Naive thymus-derived CD4-positive, alpha-beta T cell (primary cell): Measurements from ENCODE around the gene GJB2. TPM values are rescaled to one million over a fixed set of nuclear protein-coding genes. Genes with fewer than 3 reads are reported as not detected.

ENCODE experiments used
- ATAC-seq: fragments of 150-1000 bp; cut with Tn5 transposase; 2 replicates; pipeline ENCODE4 v1.10.0; 2021; ENCODE audit warnings: mild to moderate bottlenecking, moderate library complexity
- CTCF ChIA-PET: fragments of 350-600 bp; sonication (Branson Sonifier 250); formaldehyde crosslinking; loops from one replicate; lab custom pipeline; 2021; ENCODE audit warnings: antibody characterized with exemption; lab: Charles Lee
- POLR2A ChIA-PET: fragments of 350-600 bp; sonication (Branson Sonifier 250); formaldehyde crosslinking; loops from one replicate; lab custom pipeline; 2021; ENCODE audit warnings: antibody characterized with exemption, inconsistent platforms; lab: Charles Lee
- DNase-seq, 9 donors: peaks; one replicate each; pipeline versions ENCODE4 v3.0.0 to v3.0.0-alpha.2; 2020 to 2022; ENCODE audit warnings: mixed read lengths in 1 of 9
- H3K27ac ChIP-seq: one replicate; pipeline ENCODE4 v1.7.0; 2013; ENCODE audit warnings: mild to moderate bottlenecking, low read depth, low read length, moderate library complexity
- H3K27me3 ChIP-seq, 2 donors: one replicate each; pipeline ENCODE4 v1.7.0; 2013; ENCODE audit warnings: low read length in 2 of 2, mild to moderate bottlenecking in 2 of 2, moderate library complexity in 2 of 2; ENCODE audit not compliant: control insufficient read depth in 2 of 2, insufficient read depth in 2 of 2
- H3K36me3 ChIP-seq, 3 experiments: 1 replicate in 2 of 3; 2 replicates in 1 of 3; pipeline ENCODE4 v1.7.0; 2013; ENCODE audit warnings: low read length in 3 of 3, mild to moderate bottlenecking in 3 of 3, moderate library complexity in 1 of 3; ENCODE audit not compliant: insufficient read depth in 3 of 3, control insufficient read depth in 2 of 3
- H3K4me1 ChIP-seq, 2 donors: one replicate each; pipeline ENCODE4 v1.7.0; 2013; ENCODE audit warnings: low read length in 2 of 2, mild to moderate bottlenecking in 2 of 2, moderate library complexity in 1 of 2; ENCODE audit not compliant: control insufficient read depth in 2 of 2, insufficient read depth in 2 of 2
- H3K4me3 ChIP-seq: 2 replicates; pipeline ENCODE4 v1.7.0; 2013; ENCODE audit warnings: mild to moderate bottlenecking, low read length
- H3K9me3 ChIP-seq, 3 experiments: 1 replicate in 2 of 3; 2 replicates in 1 of 3; pipeline ENCODE4 v1.7.0; 2013; ENCODE audit warnings: low read length in 3 of 3; ENCODE audit not compliant: control insufficient read depth in 2 of 3
- H3K27ac Mint-ChIP-seq, 9 donors: one replicate each; pipeline ENCODE4 v1.8.0; 2020 to 2022; ENCODE audit warnings: mixed read lengths in 9 of 9, mild to moderate bottlenecking in 8 of 9, moderate library complexity in 5 of 9, inconsistent platforms in 2 of 9
- H3K27me3 Mint-ChIP-seq, 5 donors: one replicate each; pipeline ENCODE4 v1.8.0; 2021 to 2022; ENCODE audit warnings: mixed read lengths in 5 of 5, mild to moderate bottlenecking in 1 of 5
- H3K36me3 Mint-ChIP-seq, 5 donors: one replicate each; pipeline ENCODE4 v1.8.0; 2020 to 2022; ENCODE audit warnings: mixed read lengths in 5 of 5, mild to moderate bottlenecking in 3 of 5, inconsistent platforms in 1 of 5
- H3K4me1 Mint-ChIP-seq, 7 donors: one replicate each; pipeline ENCODE4 v1.8.0; 2020 to 2022; ENCODE audit warnings: mixed read lengths in 7 of 7, mild to moderate bottlenecking in 3 of 7, inconsistent platforms in 1 of 7
- H3K4me3 Mint-ChIP-seq, 10 donors: one replicate each; pipeline ENCODE4 v1.8.0; 2020 to 2022; ENCODE audit warnings: mild to moderate bottlenecking in 10 of 10, mixed read lengths in 10 of 10, moderate library complexity in 6 of 10, inconsistent platforms in 2 of 10
- H3K9me3 Mint-ChIP-seq, 11 donors: one replicate each; pipeline ENCODE4 v1.8.0; 2020 to 2022; ENCODE audit warnings: mixed read lengths in 11 of 11, mild to moderate bottlenecking in 4 of 11, inconsistent platforms in 1 of 11, moderate library complexity in 1 of 11
- intact Hi-C, 2 donors: fragments of 100-400 bp; cut with micrococcal nuclease; formaldehyde crosslinking; loops; one replicate each; pipeline ENCODE4 v1.15.1; 2023
- polyA plus RNA-seq, 2 donors: library from polyadenylated mRNA; unstranded; fragments of 300-500 nt; fragmentation: Illumina TruSeq; gene quantifications; one replicate each; pipeline ENCODE4 v1.2.3, GENCODE V29; 2021
- total RNA-seq, 6 experiments: library from RNA in 5 of 6; stranded (reverse) in 5 of 6; gene quantifications; 1 replicate in 5 of 6; 2 replicates in 1 of 6; pipeline ENCODE4 v1.2.3 and lab custom pipeline; 2021 to 2026

Gene GJB2
- total and polyA plus RNA-seq, 7 experiments from 2014 or later = 0.13 to 3.6 (median 0.22) TPM; not detected in 4

- no peaks in the 10 kb centered on the region for H3K36me3 ChIP-seq
- no peak overlapping the region for H3K27ac Mint-ChIP-seq
- ChIA-PET CTCF (interaction anchor here (0.6 to 1.7 kb wide), 2 partner anchors 8 to 234 kb away, joined by 3 to 5 read pairs; no protein-coding TSS in a partner anchor), POLR2A (no interaction called here)
- no peak for DNase-seq
- intact Hi-C loops = loop anchor here (2.0 to 10.0 kb wide), 9 partner anchors 33 to 1497 kb away; partner anchors contain the start of gene PSPC1 (in 1 of the 2)
- H3K27ac ChIP-seq = no peak overlapping the region
- peaks cover 0 to 4% (median 0%) of the 10 kb centered on the region in 11 donors for H3K9me3 Mint-ChIP-seq
- no peaks in the 10 kb centered on the region for H3K36me3 Mint-ChIP-seq
- H3K4me1 ChIP-seq = peaks cover 5 to 6% of the 10 kb centered on the region in 2 donors
- ATAC-seq = no peak
- peaks cover 0 to 29% of the 10 kb centered on the region in 2 donors for H3K27me3 ChIP-seq
- peak overlapping the region in 9 of 10 donors; percentile 65 to 83 (median 71) for H3K4me3 Mint-ChIP-seq
- H3K4me1 Mint-ChIP-seq = peaks cover 0 to 22% (median 13%) of the 10 kb centered on the region in 7 donors
- no peaks in the 10 kb centered on the region for H3K9me3 ChIP-seq
- peaks cover 31 to 76% (median 53%) of the 10 kb centered on the region in 5 donors for H3K27me3 Mint-ChIP-seq
- H3K4me3 ChIP-seq = peak overlapping the region; percentile 43
Observed at GRCh38 chr13:20161951-20162300, 30.8 kb downstream of the GJB2 start.

- DNase-seq = peak; percentile 25 to 66 (median 38)
- Histone ChIP-seq H3K4me3 (peak overlapping the region; percentile 43), H3K27ac (no peak overlapping the region), H3K4me1 (peaks cover 5 to 6% of the 10 kb centered on the region in 2 donors), H3K9me3 (no peaks in the 10 kb centered on the region), H3K36me3 (no peaks in the 10 kb centered on the region), H3K27me3 (peaks cover 0 to 29% of the 10 kb centered on the region in 2 donors)
- intact Hi-C loops = loop anchor here (2.0 to 10.0 kb wide), 5 partner anchors 97 to 1497 kb away; partner anchors contain the start of gene PSPC1 (in 1 of the 2)
- ChIA-PET CTCF (no interaction called here), POLR2A (no interaction called here)
- peaks cover 0 to 4% (median 0%) of the 10 kb centered on the region in 11 donors for H3K9me3 Mint-ChIP-seq
- H3K4me3 Mint-ChIP-seq = peak overlapping the region; percentile 69 to 85 (median 80)
- H3K27me3 Mint-ChIP-seq = peaks cover 26 to 76% (median 51%) of the 10 kb centered on the region in 5 donors
- H3K36me3 Mint-ChIP-seq = no peaks in the 10 kb centered on the region
- no peak overlapping the region for H3K27ac Mint-ChIP-seq
- H3K4me1 Mint-ChIP-seq = peaks cover 0 to 22% (median 13%) of the 10 kb centered on the region in 7 donors
- peak; percentile 64 for ATAC-seq
Observed at GRCh38 chr13:20161275-20161950, 31.3 kb downstream of the GJB2 start.

- DNase-seq (peak in 8 of 9 donors; percentile 30 to 61 (median 44)), ATAC-seq (peak; percentile 68)
- Mint-ChIP-seq H3K4me1 (peaks cover 0 to 22% (median 13%) of the 10 kb centered on the region in 7 donors), H3K4me3 (peak within 1 kb of the TSS; percentile 78 to 90 (median 86)), H3K9me3 (peaks cover 0 to 4% (median 0%) of the 10 kb centered on the region in 11 donors), H3K27ac (peak within 1 kb of the TSS in 3 of 9 donors; percentile 51 to 72 (median 55)), H3K27me3 (peaks cover 18 to 72% (median 43%) of the 10 kb centered on the region in 5 donors), H3K36me3 (no peaks in the 10 kb centered on the region)
- Histone ChIP-seq H3K4me1 (peaks cover 5 to 6% of the 10 kb centered on the region in 2 donors), H3K27me3 (peaks cover 0 to 27% of the 10 kb centered on the region in 2 donors), H3K27ac (no peak within 1 kb of the TSS), H3K4me3 (peak within 1 kb of the TSS; percentile 43), H3K9me3 (no peaks in the 10 kb centered on the region), H3K36me3 (no peaks in the 10 kb centered on the region)
- ChIA-PET CTCF (no interaction called here), POLR2A (interaction anchor here (1.8 kb wide), 1 partner anchor 42 kb away, joined by 10 read pairs; no protein-coding TSS in a partner anchor)
- intact Hi-C loops = loop anchor here (2.0 to 10.0 kb wide), 5 partner anchors 96 to 1496 kb away; partner anchors contain the start of gene PSPC1 (in 1 of the 2)
Observed at GRCh38 chr13:20160306-20161274, 32.1 kb downstream of the GJB2 start, which contains the start of gene GJA3. TSS of gene GJA3 (minus strand) at chr13:20161052. CDS start at chr13:20143288, 17,764 bp downstream.

- peak overlapping the region in 2 of 9 donors; percentile 51 to 72 for H3K27ac Mint-ChIP-seq
- Histone ChIP-seq H3K36me3 (no peaks in the 10 kb centered on the region), H3K27ac (no peak overlapping the region), H3K27me3 (peaks cover 0 to 27% of the 10 kb centered on the region in 2 donors), H3K9me3 (no peaks in the 10 kb centered on the region), H3K4me3 (no peak overlapping the region), H3K4me1 (peaks cover 5 to 6% of the 10 kb centered on the region in 2 donors)
- DNase-seq (no peak), ATAC-seq (no peak)
- peaks cover 0 to 4% (median 0%) of the 10 kb centered on the region in 11 donors for H3K9me3 Mint-ChIP-seq
- peaks cover 0 to 22% (median 13%) of the 10 kb centered on the region in 7 donors for H3K4me1 Mint-ChIP-seq
- ChIA-PET CTCF (no interaction called here), POLR2A (interaction anchor here (1.0 to 1.8 kb wide), 2 partner anchors 36 to 41 kb away, joined by 3 to 10 read pairs; no protein-coding TSS in a partner anchor)
- no peaks in the 10 kb centered on the region for H3K36me3 Mint-ChIP-seq
- H3K27me3 Mint-ChIP-seq = peaks cover 17 to 72% (median 39%) of the 10 kb centered on the region in 5 donors
- intact Hi-C loops = loop anchor here (2.0 to 10.0 kb wide), 5 partner anchors 95 to 1495 kb away; partner anchors contain the start of gene PSPC1 (in 1 of the 2)
- H3K4me3 Mint-ChIP-seq = peak overlapping the region; percentile 59 to 90 (median 84)
Observed at GRCh38 chr13:20159646-20160305, 33.0 kb downstream of the GJB2 start.

- Mint-ChIP-seq H3K27me3 (peaks cover 12 to 76% (median 26%) of the 10 kb centered on the region in 5 donors), H3K36me3 (no peaks in the 10 kb centered on the region), H3K4me3 (no peak overlapping the region), H3K4me1 (peaks cover 0 to 16% (median 10%) of the 10 kb centered on the region in 7 donors), H3K9me3 (peaks cover 0 to 4% (median 0%) of the 10 kb centered on the region in 11 donors), H3K27ac (no peak overlapping the region)
- ChIA-PET POLR2A (interaction anchor here (1.2 kb wide), 1 partner anchor 39 kb away, joined by 3 read pairs; no protein-coding TSS in a partner anchor), CTCF (no interaction called here)
- Histone ChIP-seq H3K4me1 (peaks cover 5 to 6% of the 10 kb centered on the region in 2 donors), H3K4me3 (no peak overlapping the region), H3K9me3 (no peaks in the 10 kb centered on the region), H3K36me3 (no peaks in the 10 kb centered on the region), H3K27me3 (peaks cover 0 to 21% of the 10 kb centered on the region in 2 donors), H3K27ac (no peak overlapping the region)
- intact Hi-C loops = no loop called here
- DNase-seq (no peak), ATAC-seq (no peak)
Observed at GRCh38 chr13:20157151-20157796, 35.5 kb downstream of the GJB2 start.
